ENCODE measurements around the gene PCDH9. TPM values are rescaled to one million over a fixed set of nuclear protein-coding genes. Genes with fewer than 3 reads are reported as not detected.

Gene PCDH9
- total RNA-seq, 1 donor from 2014 or later = 52.7 TPM

DNA sequence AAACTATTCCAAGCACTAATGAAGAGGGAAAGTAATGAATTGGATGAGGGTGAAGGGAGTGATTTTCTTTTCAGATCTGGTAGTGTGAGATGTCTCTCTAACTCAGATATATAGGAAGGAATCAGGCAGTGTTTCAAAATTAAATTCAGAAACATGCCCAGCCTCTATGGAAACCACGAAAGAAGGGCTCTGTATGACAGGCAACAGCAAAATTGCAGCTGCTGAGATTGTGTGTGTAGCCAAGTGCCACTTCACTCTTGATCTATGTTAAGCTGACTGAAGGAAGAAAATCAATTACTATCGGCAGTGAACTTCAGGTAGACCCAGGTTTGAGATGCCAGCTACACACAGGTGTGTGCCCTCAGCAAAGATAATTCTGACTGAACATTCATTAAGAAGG is 387.4 kb downstream of the PCDH9 start:
- no peak for DNase-seq (ENCODE audit: low spot score)

DNA sequence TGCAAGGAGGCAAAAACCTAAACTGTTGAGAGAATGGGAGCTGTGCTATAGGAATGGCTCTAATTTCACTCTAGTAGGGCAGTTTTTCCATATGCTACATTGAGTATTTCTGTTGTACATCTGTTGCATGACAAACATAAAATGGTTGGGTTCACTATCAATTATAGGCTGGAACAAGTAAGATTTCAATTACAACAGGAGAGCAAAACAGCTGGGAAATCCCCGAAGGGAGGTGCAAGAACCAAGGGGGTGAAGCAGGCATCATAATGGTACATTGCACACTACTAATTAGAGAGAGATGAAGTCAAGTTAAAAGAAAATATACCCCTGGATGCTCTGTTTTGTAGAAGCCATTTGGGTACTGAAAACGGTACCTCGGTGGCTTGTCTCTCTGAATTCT is 389.5 kb downstream of the PCDH9 start:
- DNase-seq (ENCODE audit: low spot score) = no peak

DNA sequence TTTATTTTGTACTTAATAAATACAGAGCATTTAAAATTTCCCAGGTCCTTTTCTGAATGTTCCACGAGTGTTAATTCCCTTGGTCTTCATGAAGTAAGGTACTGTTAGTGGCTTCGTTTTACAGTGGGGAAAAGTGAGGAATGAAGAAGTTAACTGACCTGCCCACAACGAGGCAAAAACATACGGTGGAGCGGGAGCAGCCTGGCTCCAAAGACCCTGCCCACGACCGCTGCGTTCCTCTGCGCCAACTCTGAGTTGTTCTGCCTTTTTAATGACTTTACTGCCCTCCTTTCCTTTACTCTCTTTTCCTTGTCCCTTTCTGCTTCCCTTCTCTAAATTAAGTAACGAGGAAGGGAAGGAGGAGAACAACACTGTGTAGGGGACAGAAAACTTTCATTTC is 392.9 kb downstream of the PCDH9 start:
- no peak for DNase-seq (ENCODE audit: low spot score)

DNA sequence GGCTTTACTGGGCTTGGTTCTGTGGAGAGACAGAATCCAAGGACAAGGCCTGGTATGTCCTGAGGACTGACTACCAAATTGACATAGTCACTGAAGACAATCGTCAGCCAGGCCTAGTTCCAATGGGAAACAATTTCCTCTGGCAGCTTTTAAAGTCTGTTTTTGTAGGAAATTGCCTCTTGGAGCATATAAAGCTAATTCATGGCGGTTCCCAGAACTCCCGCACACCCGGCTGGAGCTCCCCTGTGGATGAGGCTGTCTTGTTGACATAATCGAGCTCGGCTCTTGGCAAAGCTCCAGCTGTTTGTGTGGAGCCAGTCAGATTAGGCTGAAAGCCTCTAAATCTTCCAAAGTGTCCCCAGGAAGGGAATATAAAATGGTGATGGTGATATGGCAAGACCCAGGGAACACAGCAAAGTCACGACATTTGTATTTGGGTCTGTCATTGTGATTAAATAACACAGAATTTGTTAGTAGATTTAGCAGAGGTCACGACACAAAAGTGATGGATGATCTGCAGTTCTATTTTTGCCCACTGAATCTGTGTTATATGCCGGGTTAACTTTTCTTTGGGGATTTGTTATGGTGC is 395.0 kb downstream of the PCDH9 start:
- peak; percentile 17 for DNase-seq (ENCODE audit: low spot score)

- no peak for DNase-seq (ENCODE audit: low spot score)
These were observed 399.0 kb downstream of the PCDH9 start for GRCh38 chr13:66830940-66831716.

DNA sequence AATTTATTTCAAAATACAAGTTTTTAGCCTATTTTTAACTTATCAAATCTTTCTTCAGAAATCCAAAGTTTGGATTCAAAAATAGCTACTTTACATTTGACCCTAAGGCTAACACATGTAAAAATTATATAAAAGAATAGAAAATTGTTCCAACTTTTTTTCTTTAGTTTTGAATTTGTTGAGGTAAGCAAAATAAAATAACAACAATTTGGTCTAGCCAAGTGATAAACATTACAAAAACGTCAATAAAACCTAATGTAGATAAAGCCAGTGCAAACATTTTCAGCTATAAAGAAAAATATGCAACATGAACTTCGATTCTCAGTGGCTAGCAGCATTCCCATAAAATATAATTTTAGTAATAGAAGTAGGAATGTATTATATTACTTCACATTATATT is 400.3 kb downstream of the PCDH9 start:
- no peak for DNase-seq (ENCODE audit: low spot score)

DNA sequence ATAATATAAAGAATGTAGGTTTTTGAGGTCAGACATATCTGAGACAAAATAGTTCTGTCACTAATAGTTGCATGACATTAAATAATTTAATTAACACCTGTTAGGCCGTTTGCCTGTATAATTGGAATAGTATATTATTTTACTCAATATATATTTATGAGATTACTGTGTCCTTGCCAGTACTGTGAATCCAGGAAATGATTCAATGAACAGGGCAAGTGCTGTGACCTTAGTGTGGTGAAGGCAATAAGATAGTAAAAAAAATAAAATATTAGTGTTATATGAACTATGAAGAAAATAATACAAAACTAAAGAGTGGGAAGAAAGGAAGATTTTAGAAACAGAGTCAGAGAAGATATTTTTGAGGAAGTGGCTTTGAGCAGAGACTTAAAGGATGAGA is 403.7 kb downstream of the PCDH9 start:
- DNase-seq (ENCODE audit: low spot score) = no peak

DNA sequence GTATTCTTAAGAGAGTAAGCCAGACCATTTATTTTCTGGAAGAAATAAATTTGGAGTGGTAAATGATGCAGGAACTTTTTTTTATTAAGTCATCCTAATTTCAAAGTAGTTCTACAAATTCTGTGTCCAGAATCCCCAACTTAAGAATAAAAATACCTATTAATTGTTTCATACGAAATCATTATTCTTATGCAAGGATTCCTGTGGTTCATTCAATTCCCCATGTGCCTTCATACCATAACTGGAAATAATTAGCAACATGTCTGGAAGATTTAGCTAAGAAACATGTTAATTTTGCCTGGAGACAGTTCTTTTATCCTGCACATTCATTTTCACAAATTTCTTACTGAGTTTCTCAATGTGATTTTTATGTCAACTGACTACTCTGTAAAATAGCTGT is 408.6 kb downstream of the PCDH9 start:
- no peak for DNase-seq (ENCODE audit: low spot score)

DNA sequence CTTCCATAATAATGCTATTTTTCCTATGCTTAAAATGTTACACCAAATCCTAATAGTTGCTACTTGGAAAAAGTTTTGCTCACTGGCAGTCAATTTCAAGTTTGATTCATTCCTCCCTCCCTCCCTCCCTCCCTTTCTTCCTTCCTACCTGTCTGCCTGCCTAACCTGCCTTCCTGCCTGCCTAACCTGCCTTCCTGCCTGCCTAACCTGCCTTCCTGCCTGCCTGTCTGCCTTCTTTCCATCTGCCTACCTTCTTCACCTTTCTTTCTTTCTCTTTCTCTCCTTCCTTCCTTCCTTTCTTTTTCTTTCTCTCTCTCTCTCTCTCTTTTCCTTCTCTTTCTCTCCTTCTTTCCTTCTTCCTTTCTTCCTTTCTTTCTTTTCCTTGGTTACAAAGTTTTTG is 418.7 kb downstream of the PCDH9 start:
- DNase-seq (ENCODE audit: low spot score) = no peak

DNA sequence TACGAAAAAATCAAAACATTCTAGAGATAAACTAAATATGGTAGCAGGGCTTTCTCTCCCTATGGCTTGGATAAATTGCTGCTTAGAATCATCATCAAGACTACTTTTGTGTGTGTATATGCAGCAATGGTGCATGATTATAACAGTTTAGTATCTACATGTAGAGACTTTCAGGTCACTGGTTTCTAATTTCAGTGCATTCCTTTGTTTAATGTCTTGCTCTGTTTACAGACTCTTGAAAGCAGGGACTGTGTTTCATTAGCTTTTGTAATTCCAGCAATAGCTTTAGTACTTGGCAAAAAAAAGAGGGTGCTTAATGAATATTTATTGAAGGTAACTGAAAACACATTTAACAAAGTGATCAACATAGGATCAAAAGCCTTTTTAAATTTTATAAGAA is 420.7 kb downstream of the PCDH9 start:
- DNase-seq (ENCODE audit: low spot score) = no peak

- no peak for DNase-seq (ENCODE audit: low spot score)
These were observed 422.9 kb downstream of the PCDH9 start for GRCh38 chr13:66807251-66807650.

DNA sequence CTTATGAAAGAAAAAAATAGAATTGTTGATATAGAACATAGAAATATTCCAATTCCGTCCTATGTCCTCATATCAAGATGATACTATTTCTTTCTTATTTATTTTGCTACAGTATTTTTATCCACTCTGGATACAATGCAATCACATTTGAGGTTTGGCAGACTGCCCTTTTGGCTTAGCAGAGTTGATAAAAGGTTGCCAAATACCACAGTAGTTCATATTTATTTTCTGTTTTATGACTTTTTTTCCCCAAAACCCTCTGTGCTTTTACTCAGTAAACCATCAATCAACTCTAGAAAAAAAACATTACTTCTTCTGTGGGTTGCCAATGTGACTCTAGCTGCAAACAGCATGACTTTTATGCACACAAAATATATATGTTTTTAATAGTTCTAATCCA is 424.5 kb downstream of the PCDH9 start:
- DNase-seq (ENCODE audit: low spot score) = peak; percentile 59

DNA sequence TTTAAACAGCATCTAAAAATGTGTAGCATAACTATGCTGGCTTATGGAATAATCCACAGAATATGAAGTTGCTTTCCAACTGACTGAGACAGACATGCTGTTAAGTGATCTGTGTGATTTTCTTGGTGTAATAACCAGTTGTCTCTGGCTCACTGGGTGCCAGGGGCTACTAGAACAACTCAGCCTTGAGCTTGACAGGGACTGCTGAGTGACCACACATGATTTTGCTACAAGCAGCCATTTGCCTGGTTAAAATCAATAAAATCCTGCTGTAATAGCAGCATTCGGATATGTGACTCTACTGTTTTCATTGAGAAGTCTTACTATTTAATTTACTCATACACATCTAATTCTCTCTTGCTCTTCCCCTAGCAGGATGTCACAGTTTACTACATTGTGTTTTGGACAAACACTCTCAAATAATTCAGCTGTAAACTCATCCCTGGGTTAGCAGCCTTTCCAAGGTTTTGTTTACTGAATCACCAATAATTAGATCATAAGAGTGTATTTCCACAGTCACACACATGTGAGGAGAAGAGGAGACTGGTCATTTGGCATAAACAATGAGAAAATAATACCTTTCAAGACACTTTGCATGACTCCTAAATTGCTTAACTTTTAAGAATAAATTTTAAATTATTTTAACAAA is 426.2 kb downstream of the PCDH9 start:
- peak; percentile 48 for DNase-seq (ENCODE audit: low spot score)

DNA sequence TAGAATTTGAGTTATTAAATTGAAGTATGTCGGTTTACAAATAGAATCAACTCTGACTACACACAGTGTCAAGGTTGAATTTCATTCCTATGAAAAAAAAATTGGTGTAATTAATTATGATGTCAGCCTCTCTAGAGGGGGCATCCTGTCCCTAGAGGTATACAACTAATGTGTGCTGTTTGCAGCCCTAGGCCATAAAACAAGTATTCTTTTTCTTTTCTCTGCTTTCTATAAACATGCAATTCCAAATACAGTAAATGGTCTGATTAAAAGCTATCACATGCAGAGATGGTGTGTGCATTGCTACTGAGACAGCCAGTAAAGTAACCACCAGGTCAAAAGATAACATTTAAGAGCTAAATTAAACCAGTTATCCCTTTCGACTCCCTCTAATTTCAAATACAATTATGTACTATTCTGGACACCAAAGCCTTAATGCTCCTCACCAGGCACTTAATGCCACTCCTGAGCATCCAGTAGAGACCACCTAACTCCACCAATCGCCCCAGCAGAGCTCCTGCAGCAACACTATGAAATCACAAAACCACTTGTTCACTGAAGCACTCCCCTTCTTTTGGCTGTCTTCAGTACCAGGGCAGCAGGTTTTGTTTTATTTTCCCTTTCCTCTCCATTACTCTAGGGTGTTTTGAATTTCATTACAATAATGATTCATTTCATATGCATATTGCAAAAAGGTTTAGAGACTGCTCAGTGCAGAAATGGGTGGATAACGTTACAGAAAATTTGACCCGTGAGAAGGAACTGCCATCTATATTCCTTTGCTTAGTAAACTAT is 426.9 kb downstream of the PCDH9 start:
- DNase-seq (ENCODE audit: low spot score) = no peak

GRCh38 chr13:66795636-66796035 is 434.5 kb downstream of the PCDH9 start:
- DNase-seq (ENCODE audit: low spot score) = no peak

GRCh38 chr13:66794340-66795031 is 435.6 kb downstream of the PCDH9 start:
- no peak for DNase-seq (ENCODE audit: low spot score)

- DNase-seq (ENCODE audit: low spot score) = no peak
These were observed 439.3 kb downstream of the PCDH9 start for GRCh38 chr13:66790861-66791260.

- no peak for DNase-seq (ENCODE audit: low spot score)
These were observed 448.9 kb downstream of the PCDH9 start for GRCh38 chr13:66781241-66781640.

DNA sequence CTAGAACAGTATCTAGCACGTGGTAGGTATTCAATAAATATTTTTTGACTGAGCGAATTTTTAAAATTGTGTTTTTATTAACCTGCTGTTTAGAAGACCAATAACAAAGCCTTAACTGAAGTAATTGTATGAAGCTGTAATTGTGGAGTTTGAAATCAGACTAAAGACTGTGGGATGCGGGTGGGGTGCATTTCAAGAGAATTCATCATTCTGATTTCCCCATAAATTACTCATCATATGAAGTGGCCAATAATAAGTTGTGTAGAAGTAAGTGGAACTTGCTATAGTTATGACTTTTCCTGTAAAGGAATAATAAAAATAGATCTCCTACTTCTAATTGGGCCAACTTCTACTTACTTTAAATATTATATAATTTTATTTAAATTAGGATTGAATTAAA is 449.3 kb downstream of the PCDH9 start:
- no peak for DNase-seq (ENCODE audit: low spot score)

- DNase-seq (ENCODE audit: low spot score) = no peak
These were observed 451.7 kb downstream of the PCDH9 start for GRCh38 chr13:66778461-66778860.

- DNase-seq (ENCODE audit: low spot score) = no peak
These were observed 454.9 kb downstream of the PCDH9 start for GRCh38 chr13:66775196-66775595.

- DNase-seq (ENCODE audit: low spot score) = no peak
These were observed 456.1 kb downstream of the PCDH9 start for GRCh38 chr13:66774046-66774445.

Data from umbilical cord (tissue), 2 donors.